Measurements from ENCODE around the gene NFX1.
"Not testable (repeated sequence)": the region's sequence is repeated elsewhere in the genome, so short reads cannot be mapped to it uniquely, and the experiment has no call there.

Gene NFX1

DNA sequence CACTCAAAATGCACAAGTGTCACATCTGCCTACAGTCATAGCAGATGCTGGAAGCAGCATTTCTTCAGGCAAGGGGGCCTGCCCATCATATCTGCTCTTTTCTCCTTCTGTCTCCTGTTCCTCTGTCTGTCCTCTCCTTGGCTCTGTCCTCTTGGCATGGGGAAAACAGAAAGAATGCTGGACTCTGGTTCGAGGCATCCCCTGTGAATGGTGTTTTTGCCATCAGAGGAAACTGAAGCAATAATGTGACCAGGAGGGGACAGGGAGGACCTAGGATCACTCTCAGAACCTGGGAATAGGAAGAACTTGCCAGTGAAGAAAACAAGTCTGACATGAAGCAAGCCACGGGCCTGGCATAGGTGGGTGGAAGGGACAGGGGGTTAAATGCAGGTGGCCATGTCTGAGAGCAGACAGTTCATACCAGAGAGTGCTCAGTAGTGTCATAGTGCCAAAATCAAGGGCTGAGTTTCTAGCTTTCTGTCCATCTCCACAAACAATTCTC lies 76.7 kb downstream of the NFX1 start:
- no peak for DNase-seq

- DNase-seq: no peak
Measured at GRCh38 chr9:33372900-33373299, 82.6 kb downstream of the NFX1 start.

GRCh38 chr9:33374190-33374589 lies 83.9 kb downstream of the NFX1 start:
- no peak for DNase-seq

DNA sequence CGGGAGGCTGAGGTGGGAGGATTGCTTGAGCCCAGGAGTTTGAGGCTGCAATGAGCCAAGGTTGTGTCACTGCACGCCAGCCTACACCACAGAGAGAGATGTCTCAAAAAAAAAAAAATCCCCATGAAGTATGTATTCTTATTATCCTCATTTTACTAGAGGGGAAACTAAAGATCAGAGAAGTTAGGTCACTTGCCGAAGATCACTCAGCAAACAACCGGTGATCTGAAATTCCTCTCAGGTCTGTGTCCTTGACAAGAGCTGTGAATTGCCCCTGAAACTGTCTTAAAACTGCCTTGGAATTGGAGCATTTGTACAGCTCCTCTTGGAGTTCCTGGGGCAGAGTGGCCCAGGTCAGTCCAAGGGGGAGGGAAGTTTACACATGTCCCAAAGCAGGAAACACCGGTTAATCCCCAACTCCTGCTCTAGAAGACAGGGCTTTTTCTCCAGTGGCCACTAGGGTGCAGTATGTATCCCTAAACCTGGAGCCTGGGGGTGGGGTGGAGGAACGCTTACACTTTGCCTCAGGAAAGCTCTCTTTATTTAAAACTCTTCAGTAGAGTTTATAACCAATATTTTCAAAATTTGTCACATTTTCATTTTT lies 84.4 kb downstream of the NFX1 start:
- peak; percentile 68 to 73 for DNase-seq

DNA sequence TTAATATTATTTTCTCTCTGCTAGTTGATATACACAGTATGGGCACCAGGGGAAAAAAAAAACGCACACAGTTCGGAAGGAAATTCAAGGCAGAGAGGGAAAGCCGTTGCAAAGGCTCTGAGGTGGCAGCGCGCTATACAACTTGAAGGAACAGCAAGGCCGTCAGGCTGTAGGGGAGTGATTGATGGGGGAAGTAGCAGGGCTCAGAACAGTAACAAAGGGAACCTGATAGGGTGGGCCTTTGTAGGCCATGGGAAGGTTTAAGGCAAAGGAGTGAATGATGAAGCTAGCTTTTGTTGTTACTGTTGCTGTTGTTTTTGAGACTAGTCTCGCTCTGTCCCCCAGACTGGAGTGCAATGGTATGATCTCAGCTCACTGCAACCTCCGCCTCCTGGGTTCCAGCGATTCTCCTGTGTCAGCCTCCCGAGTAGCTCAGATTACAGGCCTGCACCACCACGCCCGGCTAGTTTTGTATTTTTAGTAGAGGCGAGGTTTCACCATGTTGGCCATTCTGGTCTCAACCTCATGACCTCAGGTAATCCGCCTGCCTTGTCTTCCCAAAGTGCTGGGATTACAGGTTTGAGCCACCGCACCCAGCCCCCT lies 85.0 kb downstream of the NFX1 start:
- DNase-seq: no peak

DNA sequence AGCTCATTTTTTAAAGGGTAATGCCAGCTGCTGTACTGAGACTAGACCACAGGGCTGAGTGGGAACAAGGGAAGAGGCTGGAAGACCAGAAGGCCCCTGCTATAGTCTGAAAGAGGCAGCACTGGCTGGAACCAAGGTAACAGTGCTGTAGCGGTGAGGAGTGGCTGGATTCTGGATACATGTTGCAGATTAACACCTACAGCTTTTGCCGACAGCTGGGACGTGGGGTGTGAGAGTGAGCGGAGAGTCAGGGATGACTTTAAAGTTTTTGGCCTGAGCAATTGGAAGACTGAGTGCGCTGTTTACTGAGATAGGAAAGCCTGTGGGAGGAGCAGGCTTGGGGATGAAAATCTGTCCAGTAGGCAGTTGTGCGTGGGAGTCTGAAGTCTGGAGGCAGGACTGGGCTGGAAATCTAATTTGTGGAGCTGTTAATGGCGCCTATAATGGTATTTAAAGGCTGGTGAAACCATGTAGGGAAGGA lies 85.6 kb downstream of the NFX1 start:
- DNase-seq: no peak

- DNase-seq: no peak
Measured at GRCh38 chr9:33377089-33377715, 86.9 kb downstream of the NFX1 start.

- DNase-seq: no peak
Measured at GRCh38 chr9:33378121-33378795, 87.9 kb downstream of the NFX1 start.

DNA sequence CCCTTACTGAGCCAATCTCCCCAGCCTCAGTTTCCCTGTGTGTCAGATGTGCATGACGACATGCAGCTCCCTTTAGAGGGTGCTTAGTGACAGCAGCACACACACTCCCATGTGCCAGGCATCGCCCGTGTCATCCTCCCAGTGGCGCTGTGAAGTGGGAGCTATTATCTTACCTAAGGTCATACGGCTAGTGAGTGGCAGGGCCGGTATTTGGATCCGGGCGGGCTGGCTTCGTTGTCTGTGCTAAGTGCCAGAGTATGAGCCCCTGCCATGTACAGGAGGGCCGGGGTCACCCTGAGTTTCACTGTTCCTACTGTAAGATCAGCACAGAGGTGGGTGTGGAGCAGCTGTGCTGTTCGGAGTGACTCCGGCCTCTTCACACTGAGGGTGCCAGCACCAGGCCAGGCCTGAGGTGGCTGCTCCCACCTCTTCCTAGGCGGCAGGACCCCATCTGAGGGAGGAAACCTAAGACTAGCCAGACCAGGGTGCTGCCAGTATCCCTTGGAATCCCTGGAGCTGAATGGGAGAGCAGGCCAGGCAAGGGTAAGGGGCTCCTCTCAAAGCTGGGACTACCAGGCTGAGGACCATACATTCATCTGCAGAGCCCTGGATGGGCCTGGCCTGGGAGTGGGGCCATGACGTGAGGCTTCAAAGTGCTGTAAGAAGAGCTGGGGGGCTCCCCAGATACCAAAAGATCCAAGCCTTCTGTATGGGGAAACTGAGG lies 89.5 kb downstream of the NFX1 start:
- no peak for DNase-seq

DNA sequence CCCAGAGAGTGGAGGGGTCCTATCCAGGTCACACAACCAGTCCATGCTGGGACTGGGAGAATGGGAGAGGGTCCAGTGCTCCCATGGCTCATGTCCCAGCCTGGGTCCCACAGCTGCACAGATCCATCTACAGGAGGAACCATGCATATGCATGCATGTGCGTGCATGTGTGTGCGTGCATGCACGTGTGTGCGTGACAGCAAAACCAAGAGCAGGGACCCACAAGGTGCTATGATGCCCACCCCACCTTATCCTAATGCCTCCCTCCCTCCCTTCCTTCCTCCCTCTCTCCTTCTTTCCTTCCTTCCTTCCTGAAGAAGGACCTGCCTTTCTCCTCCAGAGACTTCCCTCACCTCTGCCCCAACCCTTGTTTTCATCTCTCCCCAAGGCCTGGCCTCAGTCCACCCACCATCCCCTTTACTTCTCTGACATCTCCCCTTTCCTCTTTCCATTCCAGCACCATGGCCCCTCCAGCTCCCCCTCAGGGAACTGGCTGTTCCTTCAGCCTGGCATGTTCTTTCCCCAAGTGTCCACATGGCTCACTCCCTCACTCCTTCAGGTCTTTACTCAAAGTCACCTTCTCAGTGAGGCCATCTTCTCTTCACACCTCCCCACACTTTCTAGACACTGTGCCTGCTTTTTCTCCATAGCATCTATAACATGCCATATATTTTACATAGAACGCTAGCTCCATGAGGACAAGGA lies 90.2 kb downstream of the NFX1 start:
- DNase-seq: no peak

DNA sequence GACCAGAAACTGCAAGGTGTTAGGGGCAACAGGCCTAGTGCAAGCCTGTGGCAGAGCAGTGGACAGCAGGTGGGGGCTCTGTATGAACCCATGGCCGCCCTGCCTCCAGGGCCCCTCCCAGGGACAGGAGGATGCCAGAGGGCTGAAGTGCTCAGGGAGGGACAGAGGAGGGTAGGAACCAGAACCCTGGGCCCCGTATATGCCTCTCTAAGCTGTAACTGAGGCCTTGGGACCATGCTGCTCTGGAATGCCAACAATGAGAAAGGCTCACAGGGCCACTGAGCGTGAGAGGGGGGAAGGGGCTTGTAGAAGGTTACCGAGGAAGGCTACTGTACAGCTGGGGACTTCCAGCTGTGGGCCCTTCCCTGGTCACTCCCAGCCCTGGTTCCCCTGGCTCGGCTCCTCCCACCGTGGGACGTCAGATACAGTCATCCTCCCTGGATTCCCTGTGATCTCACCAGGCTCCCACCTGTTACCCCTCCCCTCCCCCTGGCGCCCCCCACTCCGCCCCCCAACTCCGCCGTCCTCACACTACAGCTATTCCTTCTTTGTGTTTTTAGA lies 91.0 kb downstream of the NFX1 start:
- DNase-seq: no peak

DNA sequence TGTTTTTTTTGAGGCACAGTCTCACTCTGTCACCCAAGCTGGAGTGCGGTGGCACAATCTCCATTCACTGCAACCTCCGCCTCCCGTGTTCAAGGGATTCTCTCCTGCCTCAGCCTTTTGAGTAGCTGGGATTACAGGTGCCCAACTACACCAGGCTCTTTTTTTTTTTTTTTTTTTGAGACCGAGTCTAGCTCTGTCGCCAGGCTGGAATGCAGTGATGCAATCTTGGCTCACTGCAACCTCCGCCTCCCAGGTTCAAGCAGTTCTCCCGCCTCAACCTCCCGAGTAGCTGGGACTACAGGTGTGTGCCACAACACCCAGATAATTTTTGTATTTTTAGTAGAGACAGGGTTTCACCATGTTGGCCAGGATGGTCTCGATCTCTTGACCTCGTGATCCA lies 92.1 kb downstream of the NFX1 start:
- not testable (repeated sequence) for DNase-seq

DNA sequence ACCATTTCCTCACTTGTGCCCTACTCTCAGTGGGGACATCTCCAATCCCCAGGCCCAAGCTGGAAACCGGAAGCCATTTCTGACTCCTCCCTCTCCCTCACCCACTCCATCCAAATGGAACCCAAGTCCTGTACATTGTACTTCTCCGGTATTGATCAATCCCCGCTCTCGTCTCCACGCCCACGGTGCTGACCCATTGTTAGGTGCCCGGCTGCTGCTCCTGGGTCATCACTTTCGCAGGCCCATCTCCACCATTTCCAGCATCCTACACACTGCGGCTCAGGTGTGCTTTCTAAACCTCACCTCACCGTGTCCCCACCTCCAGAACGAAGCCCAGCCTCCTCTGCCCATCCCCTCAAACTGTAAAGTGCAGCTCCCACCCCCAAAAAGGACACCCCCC lies 93.1 kb downstream of the NFX1 start:
- not testable (repeated sequence) for DNase-seq

DNA sequence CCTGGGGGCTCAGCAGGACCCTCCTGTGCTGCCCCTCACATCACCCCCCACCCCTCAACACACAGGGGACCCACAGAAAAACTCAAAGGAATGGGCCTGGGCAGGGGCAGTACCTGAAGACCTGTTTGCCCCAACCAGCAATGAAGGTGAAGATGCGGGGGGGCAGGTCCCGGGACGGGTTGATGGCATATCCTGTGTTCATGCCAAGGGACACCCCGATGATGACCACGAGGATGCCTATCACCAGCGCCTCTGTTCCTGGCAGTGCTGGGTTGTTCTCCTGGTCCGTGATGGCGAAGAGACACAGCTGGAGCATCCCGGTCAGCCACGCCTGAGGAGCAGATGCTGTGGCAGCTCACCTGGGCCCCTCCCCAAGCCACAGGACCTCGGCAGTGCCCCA lies 95.2 kb downstream of the NFX1 start:
- DNase-seq: not testable (repeated sequence)

DNA sequence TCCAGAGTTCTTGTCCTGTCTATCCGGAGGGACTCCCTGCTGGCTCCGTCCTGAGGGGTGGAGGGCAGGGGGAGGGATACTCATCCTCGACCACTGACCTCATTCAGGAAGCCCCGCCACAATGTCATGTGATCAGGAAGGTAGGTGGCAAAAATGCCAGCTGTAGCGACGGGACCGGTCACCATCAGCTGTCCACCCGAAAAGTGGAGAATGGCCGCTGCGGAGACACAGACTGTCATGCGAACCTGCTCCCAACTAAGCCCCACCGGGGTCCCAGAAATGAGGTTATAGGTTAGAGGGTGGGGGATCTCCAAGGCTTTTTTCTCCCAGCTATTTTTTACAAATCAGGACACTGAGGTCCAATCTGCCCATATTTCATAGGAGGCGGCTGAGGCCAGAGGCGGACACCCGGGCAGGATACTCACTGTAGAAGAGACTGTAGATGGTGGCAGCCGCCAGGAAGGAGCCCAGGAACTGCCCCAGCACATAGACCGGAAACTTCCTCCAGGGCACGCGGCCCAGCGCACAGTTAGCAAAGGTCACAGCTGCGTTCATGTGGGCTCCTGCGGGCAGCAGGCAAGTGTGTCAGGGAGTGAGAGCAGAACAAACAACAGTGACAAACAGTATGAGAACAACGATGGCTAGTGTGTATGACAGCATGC lies 95.8 kb downstream of the NFX1 start:
- DNase-seq: not testable (repeated sequence)

DNA sequence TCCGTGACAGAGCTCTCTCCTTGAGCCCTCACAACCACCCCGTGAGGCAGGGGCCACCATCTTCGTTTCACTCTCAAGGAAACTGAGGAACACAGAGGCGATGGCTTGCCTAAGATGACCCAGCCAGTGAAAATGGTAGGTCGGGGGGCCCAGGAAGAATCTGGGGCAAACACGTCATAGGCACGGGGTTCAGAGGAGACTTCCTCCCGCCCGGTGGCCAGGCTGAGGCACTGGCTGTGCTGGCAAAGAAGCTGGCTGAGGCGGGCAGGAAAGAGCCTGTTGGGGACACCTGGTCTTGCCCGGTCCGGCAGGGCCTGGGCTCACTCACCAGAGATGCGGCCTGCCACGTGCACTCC lies 96.3 kb downstream of the NFX1 start:
- not testable (repeated sequence) for DNase-seq

- DNase-seq: not testable (repeated sequence)
Measured at GRCh38 chr9:33386998-33387397, 96.7 kb downstream of the NFX1 start.

- no peak for DNase-seq
Measured at GRCh38 chr9:33388110-33388994, 98.0 kb downstream of the NFX1 start.

GRCh38 chr9:33391111-33391771 lies 100.9 kb downstream of the NFX1 start:
- DNase-seq: not testable (repeated sequence)

- not testable (repeated sequence) for DNase-seq
Measured at GRCh38 chr9:33392591-33393021, 102.3 kb downstream of the NFX1 start.

All from stimulated activated CD4-positive, alpha-beta T cell treated with anti-CD3 and anti-CD28 coated beads, Interleukin-2, amount 100 ng/mL, for 24 hours (primary cell).